GM19438 (cell line): Measurements from ENCODE around the gene OR5K3.

Source experiments
- ATAC-seq: cut with Tn5 transposase; IDR thresholded peaks from one replicate; pipeline ENCODE4 v1.9.1; 2021; ENCODE audit warnings: low read depth; ENCODE audit not compliant: unreplicated experiment

OR5K3 gene

GRCh38 chr3:98432575-98432974 lies 42.1 kb downstream of the OR5K3 start:
- ATAC-seq = no peak

GRCh38 chr3:98433764-98434163 lies 43.3 kb downstream of the OR5K3 start:
- ATAC-seq = no peak

- no peak for ATAC-seq
Measured at GRCh38 chr3:98434412-98434811, 43.9 kb downstream of the OR5K3 start.

DNA sequence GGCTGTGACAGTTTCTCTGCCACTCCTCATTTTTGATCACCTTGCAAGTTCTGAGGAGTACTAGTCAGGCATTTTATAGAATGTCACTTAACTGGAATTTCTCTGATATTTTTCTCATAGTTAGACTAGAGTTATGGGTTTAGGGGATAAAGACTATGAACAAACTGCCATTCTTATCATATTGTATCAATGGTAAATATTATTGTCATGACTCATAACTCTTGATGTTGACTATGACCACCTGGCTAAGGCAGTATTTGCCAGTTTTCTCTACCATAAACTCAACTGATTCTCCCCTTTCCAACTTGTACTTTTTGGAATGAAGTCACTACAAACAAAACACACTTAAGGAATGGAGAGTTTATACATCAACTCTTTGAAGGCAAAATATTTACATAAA lies 49.8 kb downstream of the OR5K3 start:
- ATAC-seq = no peak
